HG03039 (cell line): Measurements from ENCODE around the gene KRTAP4-11.
"Not testable (repeated sequence)": the region's sequence is repeated elsewhere in the genome, so short reads cannot be mapped to it uniquely, and the experiment has no call there.

Experiments used
- ATAC-seq: cut with Tn5 transposase; IDR thresholded peaks from one replicate; pipeline ENCODE4 v1.9.1; 2021; ENCODE audit warnings: mild to moderate bottlenecking, moderate library complexity; ENCODE audit not compliant: unreplicated experiment

The KRTAP4-11 gene

GRCh38 chr17:41125064-41125463, 6.9 kb upstream of the KRTAP4-11 start:
- ATAC-seq: no peak

GRCh38 chr17:41123991-41124371, 5.8 kb upstream of the KRTAP4-11 start, which contains the start of gene KRTAP4-12:
KRTAP4-12 (minus strand) TSS chr17:41124182; CDS start chr17:41124122, 60 bp downstream.
- not testable (repeated sequence) for ATAC-seq

- ATAC-seq: not testable (repeated sequence)
Measured at GRCh38 chr17:41123292-41123990, 5.3 kb upstream of the KRTAP4-11 start.

- no peak for ATAC-seq
Measured at GRCh38 chr17:41121742-41122141, 3.6 kb upstream of the KRTAP4-11 start.

GRCh38 chr17:41119696-41120690, 1.8 kb upstream of the KRTAP4-11 start:
- ATAC-seq: not testable (repeated sequence)

- ATAC-seq: no peak
Measured at GRCh38 chr17:41118721-41119120, 548 bp upstream of the KRTAP4-11 start.

- ATAC-seq: no peak
Measured at GRCh38 chr17:41116297-41116696, 1.9 kb downstream of the KRTAP4-11 start.

GRCh38 chr17:41111151-41111885, 6.9 kb downstream of the KRTAP4-11 start:
- ATAC-seq: no peak

- not testable (repeated sequence) for ATAC-seq
Measured at GRCh38 chr17:41108728-41109386, 9.3 kb downstream of the KRTAP4-11 start.

GRCh38 chr17:41107941-41108450, 10.2 kb downstream of the KRTAP4-11 start:
- ATAC-seq: no peak

- not testable (repeated sequence) for ATAC-seq
Measured at GRCh38 chr17:41105347-41105746, 12.8 kb downstream of the KRTAP4-11 start, which contains the start of gene KRTAP4-9. KRTAP4-9 (plus strand) TSS chr17:41105389; CDS start chr17:41105389, 0 bp downstream.

GRCh38 chr17:41104386-41105038, 13.7 kb downstream of the KRTAP4-11 start:
- not testable (repeated sequence) for ATAC-seq

GRCh38 chr17:41103896-41104295, 14.3 kb downstream of the KRTAP4-11 start:
- ATAC-seq: no peak

- no peak for ATAC-seq
Measured at GRCh38 chr17:41101586-41102259, 16.4 kb downstream of the KRTAP4-11 start, which contains the start of gene KRTAP4-16. KRTAP4-16 (minus strand) TSS chr17:41102209; CDS start chr17:41102209, 0 bp downstream.

GRCh38 chr17:41099682-41100480, 18.3 kb downstream of the KRTAP4-11 start:
- not testable (repeated sequence) for ATAC-seq

GRCh38 chr17:41098481-41098880, 19.7 kb downstream of the KRTAP4-11 start:
- ATAC-seq: no peak

- no peak for ATAC-seq
Measured at GRCh38 chr17:41098042-41098441, 20.1 kb downstream of the KRTAP4-11 start, which contains the start of gene KRTAP4-8. KRTAP4-8 (minus strand) TSS chr17:41098142; CDS start chr17:41098084, 58 bp downstream.

- ATAC-seq: no peak
Measured at GRCh38 chr17:41096055-41096454, 22.1 kb downstream of the KRTAP4-11 start.
